HAP-1 (cell line): ENCODE measurements around the gene SRSF5.

Source experiments
- DNase-seq, 2 experiments: peaks; one replicate each; pipeline ENCODE4 v3.0.0-alpha.2; 2016 to 2020; ENCODE audit warnings: low spot score in 2 of 2
- H3K27me3 ChIP-seq: fragments of 250-450 bp; sonication (Bioruptor Pico); 2 replicates; pipeline ENCODE4 v1.5.1; 2020; ENCODE audit warnings: low read depth, mild to moderate bottlenecking, moderate library complexity
- H3K36me3 ChIP-seq: fragments of 250-450 bp; sonication (Bioruptor Pico); replicated peaks from 2 replicates; pipeline ENCODE4 v1.5.1; 2020; ENCODE audit warnings: mild to moderate bottlenecking
- H3K4me1 ChIP-seq: fragments of 250-450 bp; sonication (Bioruptor Pico); 2 replicates; pipeline ENCODE4 v1.5.1; 2020; ENCODE audit warnings: mild to moderate bottlenecking
- H3K4me3 ChIP-seq: fragments of 250-450 bp; sonication (Bioruptor Pico); 2 replicates; pipeline ENCODE4 v1.5.1; 2020; ENCODE audit warnings: mild to moderate bottlenecking, moderate library complexity
- H3K9me3 ChIP-seq: fragments of 250-450 bp; sonication (Bioruptor Pico); 2 replicates; pipeline ENCODE4 v1.5.1; 2020; ENCODE audit warnings: mild to moderate bottlenecking, moderate library complexity
- in situ Hi-C: fragments of 300-500 bp; cut with MboI; formaldehyde crosslinking; loops from 3 replicates; pipeline ENCODE4 v1.14.3; 2020; ENCODE audit warnings: low sequenced_read_pairs, inconsistent platforms, mixed read lengths

SRSF5 gene

GRCh38 chr14:69776875-69777453 lies 10.0 kb downstream of the SRSF5 start:
- H3K36me3 ChIP-seq = peaks cover 64% of the 10 kb centered on the region
- H3K4me1 ChIP-seq = no peaks in the 10 kb centered on the region
- in situ Hi-C loops = no loop called here
- H3K27me3 ChIP-seq = no peaks in the 10 kb centered on the region
- no peaks in the 10 kb centered on the region for H3K9me3 ChIP-seq
- H3K4me3 ChIP-seq = no peak overlapping the region
- no peak for DNase-seq

GRCh38 chr14:69779088-69779487 lies 12.1 kb downstream of the SRSF5 start:
- DNase-seq = no peak
- in situ Hi-C loops = no loop called here
- no peak overlapping the region for H3K4me3 ChIP-seq
- no peaks in the 10 kb centered on the region for H3K9me3 ChIP-seq
- H3K27me3 ChIP-seq = no peaks in the 10 kb centered on the region
- H3K4me1 ChIP-seq = no peaks in the 10 kb centered on the region
- peaks cover 44% of the 10 kb centered on the region for H3K36me3 ChIP-seq

GRCh38 chr14:69780092-69780491 lies 13.2 kb downstream of the SRSF5 start:
- Histone ChIP-seq H3K4me3 (no peak overlapping the region), H3K4me1 (no peaks in the 10 kb centered on the region), H3K36me3 (peaks cover 35% of the 10 kb centered on the region), H3K27me3 (no peaks in the 10 kb centered on the region), H3K9me3 (no peaks in the 10 kb centered on the region)
- no peak for DNase-seq
- in situ Hi-C loops = no loop called here

GRCh38 chr14:69780952-69781351 lies 14.0 kb downstream of the SRSF5 start:
- in situ Hi-C loops = no loop called here
- Histone ChIP-seq H3K27me3 (no peaks in the 10 kb centered on the region), H3K4me1 (no peaks in the 10 kb centered on the region), H3K9me3 (no peaks in the 10 kb centered on the region), H3K4me3 (no peak overlapping the region), H3K36me3 (peaks cover 28% of the 10 kb centered on the region)
- no peak for DNase-seq

GRCh38 chr14:69784942-69785341 lies 18.0 kb downstream of the SRSF5 start:
- Histone ChIP-seq H3K4me3 (no peak overlapping the region), H3K27me3 (no peaks in the 10 kb centered on the region), H3K4me1 (no peaks in the 10 kb centered on the region), H3K36me3 (peaks cover 2% of the 10 kb centered on the region; the same call in 1 of the 2 replicates), H3K9me3 (no peaks in the 10 kb centered on the region)
- in situ Hi-C loops = no loop called here
- no peak for DNase-seq

GRCh38 chr14:69786603-69787002 lies 19.7 kb downstream of the SRSF5 start:
- no peaks in the 10 kb centered on the region for H3K36me3 ChIP-seq
- in situ Hi-C loops = no loop called here
- H3K4me1 ChIP-seq = no peaks in the 10 kb centered on the region
- H3K27me3 ChIP-seq = no peaks in the 10 kb centered on the region
- no peak for DNase-seq
- no peak overlapping the region for H3K4me3 ChIP-seq
- H3K9me3 ChIP-seq = no peaks in the 10 kb centered on the region

GRCh38 chr14:69789118-69789640 lies 22.2 kb downstream of the SRSF5 start:
- Histone ChIP-seq H3K4me3 (no peak overlapping the region), H3K9me3 (no peaks in the 10 kb centered on the region), H3K27me3 (no peaks in the 10 kb centered on the region), H3K4me1 (no peaks in the 10 kb centered on the region), H3K36me3 (no peaks in the 10 kb centered on the region)
- in situ Hi-C loops = no loop called here
- DNase-seq = no peak

GRCh38 chr14:69792887-69793421 lies 26.0 kb downstream of the SRSF5 start:
- no peak for DNase-seq
- in situ Hi-C loops = no loop called here
- H3K9me3 ChIP-seq = no peaks in the 10 kb centered on the region
- H3K27me3 ChIP-seq = no peaks in the 10 kb centered on the region
- H3K4me3 ChIP-seq = no peak overlapping the region
- H3K36me3 ChIP-seq = no peaks in the 10 kb centered on the region
- H3K4me1 ChIP-seq = no peaks in the 10 kb centered on the region

GRCh38 chr14:69794791-69795190 lies 27.8 kb downstream of the SRSF5 start:
- Histone ChIP-seq H3K36me3 (no peaks in the 10 kb centered on the region), H3K27me3 (no peaks in the 10 kb centered on the region), H3K4me3 (no peak overlapping the region), H3K9me3 (no peaks in the 10 kb centered on the region), H3K4me1 (no peaks in the 10 kb centered on the region)
- no peak for DNase-seq
- in situ Hi-C loops = no loop called here

- Histone ChIP-seq H3K36me3 (no peaks in the 10 kb centered on the region), H3K4me3 (no peak overlapping the region), H3K4me1 (no peaks in the 10 kb centered on the region), H3K9me3 (no peaks in the 10 kb centered on the region), H3K27me3 (no peaks in the 10 kb centered on the region)
- in situ Hi-C loops = no loop called here
- no peak for DNase-seq
Measured at GRCh38 chr14:69795691-69796090, 28.7 kb downstream of the SRSF5 start.

- Histone ChIP-seq H3K4me1 (no peaks in the 10 kb centered on the region), H3K36me3 (no peaks in the 10 kb centered on the region), H3K9me3 (no peaks in the 10 kb centered on the region), H3K4me3 (no peak within 1 kb of the TSS), H3K27me3 (peaks cover 3% of the 10 kb centered on the region; the same call in 1 of the 2 replicates)
- no peak for DNase-seq
- in situ Hi-C loops = no loop called here
Measured at GRCh38 chr14:69796797-69797500, 30.0 kb downstream of the SRSF5 start, which contains the start of gene SLC10A1. SLC10A1 (minus strand) TSS chr14:69797241; CDS start chr14:69797155, 86 bp downstream.

GRCh38 chr14:69797573-69798338 lies 30.8 kb downstream of the SRSF5 start:
- H3K27me3 ChIP-seq = peaks cover 3% of the 10 kb centered on the region; the same call in 1 of the 2 replicates
- in situ Hi-C loops = no loop called here
- no peaks in the 10 kb centered on the region for H3K9me3 ChIP-seq
- no peak overlapping the region for H3K4me3 ChIP-seq
- no peaks in the 10 kb centered on the region for H3K4me1 ChIP-seq
- no peak for DNase-seq
- no peaks in the 10 kb centered on the region for H3K36me3 ChIP-seq

GRCh38 chr14:69798339-69798735 lies 31.4 kb downstream of the SRSF5 start:
- Histone ChIP-seq H3K36me3 (no peaks in the 10 kb centered on the region), H3K4me3 (no peak overlapping the region), H3K4me1 (no peaks in the 10 kb centered on the region), H3K9me3 (no peaks in the 10 kb centered on the region), H3K27me3 (peaks cover 3% of the 10 kb centered on the region; the same call in 1 of the 2 replicates)
- DNase-seq = no peak
- in situ Hi-C loops = no loop called here

GRCh38 chr14:69803753-69804152 lies 36.8 kb downstream of the SRSF5 start:
- H3K4me1 ChIP-seq = no peaks in the 10 kb centered on the region
- no peak for DNase-seq
- no peaks in the 10 kb centered on the region for H3K36me3 ChIP-seq
- H3K27me3 ChIP-seq = peaks cover 3% of the 10 kb centered on the region
- H3K4me3 ChIP-seq = no peak overlapping the region
- H3K9me3 ChIP-seq = no peaks in the 10 kb centered on the region
- in situ Hi-C loops = no loop called here
